K562 (cell line): ENCODE measurements around the gene AJM1. TPM values are rescaled to one million over a fixed set of nuclear protein-coding genes. Genes with fewer than 3 reads are reported as not detected.

Source experiments
- ATF2 ChIP-seq: sonication (generic); formaldehyde crosslinking; IDR thresholded peaks from 2 replicates; pipeline ENCODE4 v1.8.1; 2022; ENCODE audit warnings: missing genetic modification reagents
- BMI1 ChIP-seq: fragments of 150-350 bp; IDR thresholded peaks from 2 replicates; pipeline ENCODE4 v1.6.1; 2014; ENCODE audit warnings: low read length
- FOXM1 ChIP-seq, 2 experiments: fragments of 450-650 bp in 1 of 2; sonication (generic) in 1 of 2; formaldehyde crosslinking in 1 of 2; IDR thresholded peaks; 2 replicates each; pipeline versions ENCODE4 v1.6.1 to v1.9.0; 2017 to 2022; ENCODE audit warnings: low read depth in 2 of 2, mild to moderate bottlenecking in 2 of 2, missing genetic modification reagents in 1 of 2, moderate library complexity in 1 of 2
- GTF2A2 ChIP-seq: IDR thresholded peaks from 2 replicates; pipeline ENCODE4 v1.6.1; 2016; ENCODE audit warnings: mild to moderate bottlenecking, missing genetic modification characterization, missing compliant biosample characterization
- HDAC2 ChIP-seq: fragments of 450-650 bp; IDR thresholded peaks from 2 replicates; pipeline ENCODE4 v1.6.1; 2016; ENCODE audit warnings: mild to moderate bottlenecking
- IRF1 ChIP-seq: sonication (generic); formaldehyde crosslinking; IDR thresholded peaks from 2 replicates; pipeline ENCODE4 v1.8.0; 2022; ENCODE audit warnings: missing genetic modification reagents, mild to moderate bottlenecking, borderline replicate concordance
- KAT7 ChIP-seq: sonication (generic); formaldehyde crosslinking; IDR thresholded peaks from 2 replicates; pipeline ENCODE4 v1.8.0; 2022; ENCODE audit warnings: missing genetic modification reagents, mild to moderate bottlenecking, borderline replicate concordance
- MAFK ChIP-seq: IDR thresholded peaks from 2 replicates; pipeline ENCODE4 v1.6.1; 2011; ENCODE audit warnings: low read length, improper control_type of control experiment
- NFIC ChIP-seq: fragments of 450-650 bp; IDR thresholded peaks from 2 replicates; pipeline ENCODE4 v1.6.1; 2017; ENCODE audit warnings: mild to moderate bottlenecking, inconsistent platforms
- OTX1 ChIP-seq: fragments of 450-650 bp; formaldehyde crosslinking; IDR thresholded peaks from 2 replicates; pipeline ENCODE4 v1.4.0; 2022; ENCODE audit warnings: mild to moderate bottlenecking
- POLR2G ChIP-seq: fragments of 200-400 bp; formaldehyde crosslinking; IDR thresholded peaks from 2 replicates; pipeline ENCODE4 v1.6.1; 2017; ENCODE audit warnings: low read depth, mild to moderate bottlenecking, antibody characterized with exemption, low read length, moderate library complexity
- RBFOX2 ChIP-seq: fragments of 200-400 bp; formaldehyde crosslinking; IDR thresholded peaks from 2 replicates; pipeline ENCODE4 v1.6.1; 2017; ENCODE audit warnings: low read depth, mild to moderate bottlenecking, low read length, moderate library complexity
- SMAD1 ChIP-seq: fragments of 150-350 bp; IDR thresholded peaks from 2 replicates; pipeline ENCODE4 v1.6.1; 2014; ENCODE audit warnings: low read length, low read depth; ENCODE audit not compliant: partially characterized antibody
- SPI1 ChIP-seq: IDR thresholded peaks from 2 replicates; pipeline ENCODE4 v1.6.1; 2011; ENCODE audit warnings: low read depth, low read length, control low read depth, borderline replicate concordance
- SRSF1 ChIP-seq: fragments of 200-400 bp; formaldehyde crosslinking; IDR thresholded peaks from 2 replicates; pipeline ENCODE4 v1.6.1; 2017; ENCODE audit warnings: mild to moderate bottlenecking, low read depth, low read length, moderate library complexity
- STAT6 ChIP-seq: sonication (generic); formaldehyde crosslinking; IDR thresholded peaks from 2 replicates; pipeline ENCODE4 v1.8.1; 2023; ENCODE audit warnings: mild to moderate bottlenecking, missing genetic modification reagents
- TCF7L2 ChIP-seq: fragments of 150-350 bp; IDR thresholded peaks from 2 replicates; pipeline ENCODE4 v1.6.1; 2016; ENCODE audit warnings: low read depth, mild to moderate bottlenecking, low read length, moderate library complexity
- TFAM ChIP-seq: fragments of 250-450 bp; sonication (Bioruptor Pico); conservative IDR thresholded peaks from 2 replicates; pipeline ENCODE4 v1.5.0; 2021; ENCODE audit warnings: mild to moderate bottlenecking, moderate library complexity
- ZBED1 ChIP-seq: IDR thresholded peaks from 2 replicates; pipeline ENCODE4 v1.6.1; 2014
- ZBTB34 ChIP-seq: fragments of 250-450 bp; sonication (Bioruptor Pico); IDR thresholded peaks from 2 replicates; pipeline ENCODE4 v1.8.0; 2021; ENCODE audit warnings: mild to moderate bottlenecking, moderate library complexity
- ZBTB7A ChIP-seq: IDR thresholded peaks from 2 replicates; pipeline ENCODE4 v1.6.1; 2011; ENCODE audit warnings: low read depth, mild to moderate bottlenecking, low read length, moderate library complexity, borderline replicate concordance; ENCODE audit not compliant: control insufficient read depth
- ZNF124 ChIP-seq: sonication (generic); formaldehyde crosslinking; IDR thresholded peaks from 2 replicates; pipeline ENCODE4 v1.8.1; 2022; ENCODE audit warnings: missing genetic modification reagents
- ZNF764 ChIP-seq: fragments of 250-450 bp; sonication (Bioruptor Pico); IDR thresholded peaks from 2 replicates; pipeline ENCODE4 v1.4.0; 2020; ENCODE audit warnings: low read depth, mild to moderate bottlenecking, moderate library complexity
- polyA plus RNA-seq, 8 experiments: library from polyadenylated mRNA; depleted of rRNA in 4 of 8; stranded (reverse) in 5 of 8; unstranded in 3 of 8; fragments of >200 nt; fragmentation: Nextera tagmentation in 2 of 8; fragmentation: Illumina TruSeq in 1 of 8; extraction: Ambion mirVana in 2 of 8; extraction: Trizol in 1 of 8; gene quantifications; 2 replicates each; pipeline versions ENCODE4 v1.2.1 to v1.2.3, GENCODE V29; 2011 to 2014; ENCODE audit warnings: inconsistent platforms in 1 of 8, missing spikeins in 1 of 8
- total RNA-seq, 7 experiments: library from RNA; depleted of rRNA in 6 of 7; stranded (reverse); fragments of >200 nt in 6 of 7; fragmentation: Illumina TruSeq in 2 of 7; extraction: Trizol in 2 of 7; gene quantifications; 2 replicates each; pipeline versions ENCODE4 v1.2.1 to v1.2.3, GENCODE V29; 2011 to 2021; ENCODE audit warnings: low replicate concordance in 1 of 7

Gene AJM1
- total and polyA plus RNA-seq, 9 of the 15 experiments (the other 6 are each of a cell fraction or from before 2014, with no cell fraction given) = 0.01 to 3.7 (median 0.65) TPM; not detected in 1

GRCh38 chr9:136854113-136854841 is 12.0 kb downstream of the AJM1 start (continued):
- TF ChIP-seq ATF2 (CRISPR knock-in tag) (no peak), SPI1 (no peak), ZNF124 (CRISPR knock-in tag) (no peak), POLR2G (peak; percentile 70; the same call in 1 of the 2 replicates), STAT6 (CRISPR knock-in tag) (no peak), GTF2A2 (tag) (no peak), SRSF1 (no peak), ZBED1 (no peak), FOXM1 (IDR thresholded peaks at IDR 0.05; ENCODE audit: low read depth) (no peak), FOXM1 (CRISPR knock-in tag; IDR thresholded peaks at IDR 0.05; ENCODE audit: low read depth) (no peak), ZBTB34 (CRISPR knock-in tag) (no peak), BMI1 (no peak), ZNF764 (no peak), RBFOX2 (0 out of 2 replicates have a peak, but pooled peaks have one; percentile 52), TFAM (CRISPR knock-in tag) (no peak), SMAD1 (no peak), ZBTB7A (0 out of 2 replicates have a peak, but pooled peaks have one; percentile 6), MAFK (no peak), HDAC2 (no peak), NFIC (peak; percentile 41), TCF7L2 (no peak), KAT7 (no peak), OTX1 (CRISPR knock-in tag) (no peak), IRF1 (CRISPR knock-in tag) (no peak)
